Neural crest cell (in vitro differentiated cells): Measurements from ENCODE around the gene PHF21A. TPM values are rescaled to one million over a fixed set of nuclear protein-coding genes. Genes with fewer than 3 reads are reported as not detected.

Experiments used
- DNase-seq: peaks from one replicate; pipeline ENCODE4 v3.0.0; 2021; ENCODE audit warnings: low read depth, mixed read lengths, low spot score
- H3K27ac Mint-ChIP-seq: one replicate; pipeline ENCODE4 v1.8.0; 2021; ENCODE audit warnings: mild to moderate bottlenecking, mixed read lengths; ENCODE audit not compliant: unreplicated experiment
- H3K27me3 Mint-ChIP-seq: 2 replicates; pipeline ENCODE4 v1.8.0; 2021; ENCODE audit warnings: low read depth, mild to moderate bottlenecking, mixed read lengths
- H3K36me3 Mint-ChIP-seq: 2 replicates; pipeline ENCODE4 v1.8.0; 2021; ENCODE audit warnings: low read depth, mild to moderate bottlenecking, mixed read lengths
- H3K4me1 Mint-ChIP-seq: 2 replicates; pipeline ENCODE4 v1.8.0; 2021; ENCODE audit warnings: mixed read lengths
- H3K4me3 Mint-ChIP-seq: one replicate; pipeline ENCODE4 v1.8.0; 2021; ENCODE audit warnings: mild to moderate bottlenecking, mixed read lengths
- H3K9me3 Mint-ChIP-seq: 2 replicates; pipeline ENCODE4 v1.8.0; 2021; ENCODE audit warnings: mixed read lengths
- total RNA-seq: library from RNA; stranded (reverse); gene quantifications from 2 replicates; pipeline ENCODE4 v1.2.1, GENCODE V29; 2021
- TF ChIP-seq, protein P1 (sequence below): fragments of 200-600 bp; sonication (generic); conservative IDR thresholded peaks from 2 replicates; pipeline ENCODE4 v1.5.0; 2021; ENCODE audit warnings: antibody characterized with exemption, mild to moderate bottlenecking

Gene PHF21A
- total RNA-seq, 1 donor from 2014 or later = 56.5 TPM

DNA sequence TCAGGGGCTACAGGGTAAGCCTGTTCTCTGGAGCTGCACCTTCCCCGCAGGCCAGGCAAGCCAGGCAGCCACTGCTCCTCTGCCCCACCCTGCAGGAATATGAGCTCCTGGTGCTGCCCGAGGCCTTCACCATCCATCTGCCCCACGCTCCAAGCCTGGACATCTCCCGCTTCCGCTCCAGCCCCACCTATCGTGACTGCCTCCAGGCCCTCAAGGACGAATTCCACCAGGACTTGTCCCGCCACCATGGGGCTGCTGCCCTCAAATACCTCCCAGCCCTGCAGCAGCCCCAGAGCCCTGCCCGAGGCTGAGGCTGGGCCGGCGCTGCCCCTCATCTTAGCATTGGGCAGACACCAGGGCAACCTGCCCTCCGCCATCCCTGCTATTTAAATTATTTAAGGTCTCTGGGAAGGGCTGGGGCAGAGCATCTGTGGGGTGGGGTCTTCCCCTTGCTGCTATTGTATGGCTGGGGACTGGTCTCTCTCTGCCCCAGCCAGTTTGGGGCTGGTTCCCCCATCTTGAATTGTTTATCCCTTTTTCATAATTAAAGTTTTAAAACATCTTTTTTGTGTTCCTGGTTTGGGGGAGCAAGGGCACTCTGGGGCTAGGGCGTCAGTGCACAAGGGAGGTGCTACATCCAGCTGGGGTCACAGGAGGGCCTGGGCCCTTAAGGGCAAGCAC is 192.6 kb downstream of the PHF21A start:
- H3K27ac Mint-ChIP-seq = no peak overlapping the region

DNA sequence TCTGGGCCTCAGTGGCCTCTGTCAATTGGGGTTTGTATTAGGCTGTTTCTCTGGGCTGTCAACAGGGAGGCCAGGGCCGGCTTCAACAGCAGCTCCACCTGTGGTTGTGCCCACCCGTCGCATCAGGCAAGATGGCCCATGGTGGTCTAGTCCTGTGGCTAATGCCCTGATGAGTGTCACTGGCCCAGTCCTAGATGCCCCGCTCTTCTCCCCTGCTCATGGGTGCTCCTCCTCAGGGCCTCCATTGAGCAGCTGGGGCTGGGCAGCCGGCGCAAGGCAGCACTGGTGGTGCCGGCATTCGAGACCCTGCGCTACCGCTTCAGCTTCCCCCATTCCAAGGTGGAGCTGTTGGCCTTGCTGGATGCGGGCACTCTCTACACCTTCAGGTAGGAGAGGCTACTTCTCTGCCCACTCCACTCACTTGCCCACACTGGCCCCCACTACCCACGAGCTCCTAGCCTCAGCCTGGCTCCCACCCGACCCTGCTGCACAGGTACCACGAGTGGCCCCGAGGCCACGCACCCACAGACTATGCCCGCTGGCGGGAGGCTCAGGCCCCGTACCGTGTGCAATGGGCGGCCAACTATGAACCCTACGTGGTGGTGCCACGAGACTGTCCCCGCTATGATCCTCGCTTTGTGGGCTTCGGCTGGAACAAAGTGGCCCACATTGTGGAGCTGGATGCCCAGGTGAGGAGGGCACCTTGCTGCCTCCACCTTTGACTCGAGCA is 193.4 kb downstream of the PHF21A start:
- peak overlapping the region; percentile 42 for H3K4me3 Mint-ChIP-seq
- H3K9me3 Mint-ChIP-seq = no peaks in the 10 kb centered on the region
- H3K36me3 Mint-ChIP-seq = no peaks in the 10 kb centered on the region
- H3K4me1 Mint-ChIP-seq = peaks cover 6% of the 10 kb centered on the region
- peaks cover 37% of the 10 kb centered on the region for H3K27me3 Mint-ChIP-seq
- no peak for DNase-seq
- H3K27ac Mint-ChIP-seq = no peak overlapping the region
- TF ChIP-seq, protein P1, sequence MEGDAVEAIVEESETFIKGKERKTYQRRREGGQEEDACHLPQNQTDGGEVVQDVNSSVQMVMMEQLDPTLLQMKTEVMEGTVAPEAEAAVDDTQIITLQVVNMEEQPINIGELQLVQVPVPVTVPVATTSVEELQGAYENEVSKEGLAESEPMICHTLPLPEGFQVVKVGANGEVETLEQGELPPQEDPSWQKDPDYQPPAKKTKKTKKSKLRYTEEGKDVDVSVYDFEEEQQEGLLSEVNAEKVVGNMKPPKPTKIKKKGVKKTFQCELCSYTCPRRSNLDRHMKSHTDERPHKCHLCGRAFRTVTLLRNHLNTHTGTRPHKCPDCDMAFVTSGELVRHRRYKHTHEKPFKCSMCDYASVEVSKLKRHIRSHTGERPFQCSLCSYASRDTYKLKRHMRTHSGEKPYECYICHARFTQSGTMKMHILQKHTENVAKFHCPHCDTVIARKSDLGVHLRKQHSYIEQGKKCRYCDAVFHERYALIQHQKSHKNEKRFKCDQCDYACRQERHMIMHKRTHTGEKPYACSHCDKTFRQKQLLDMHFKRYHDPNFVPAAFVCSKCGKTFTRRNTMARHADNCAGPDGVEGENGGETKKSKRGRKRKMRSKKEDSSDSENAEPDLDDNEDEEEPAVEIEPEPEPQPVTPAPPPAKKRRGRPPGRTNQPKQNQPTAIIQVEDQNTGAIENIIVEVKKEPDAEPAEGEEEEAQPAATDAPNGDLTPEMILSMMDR = no peak

More for the DNA sequence above, 192.6 kb downstream of the PHF21A start:
- H3K27me3 Mint-ChIP-seq = peaks cover 31% of the 10 kb centered on the region
- no peaks in the 10 kb centered on the region for H3K36me3 Mint-ChIP-seq
- TF ChIP-seq, protein P1 = no peak
- no peak overlapping the region for H3K4me3 Mint-ChIP-seq
- DNase-seq = no peak
- peaks cover 6% of the 10 kb centered on the region for H3K4me1 Mint-ChIP-seq
- H3K9me3 Mint-ChIP-seq = no peaks in the 10 kb centered on the region

DNA sequence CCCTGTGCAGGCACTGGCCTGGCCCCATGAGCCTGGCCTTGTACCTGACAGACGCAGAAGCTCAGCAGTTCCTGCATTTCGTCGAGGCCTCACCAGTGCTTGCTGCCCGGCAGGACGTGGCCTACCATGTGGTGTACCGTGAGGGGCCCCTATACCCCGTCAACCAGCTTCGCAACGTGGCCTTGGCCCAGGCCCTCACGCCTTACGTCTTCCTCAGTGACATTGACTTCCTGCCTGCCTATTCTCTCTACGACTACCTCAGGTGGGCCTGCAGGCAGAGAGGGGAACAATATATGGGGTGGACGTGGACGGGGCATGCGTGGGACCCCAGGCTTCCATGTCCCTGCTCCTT is 193.9 kb downstream of the PHF21A start:
- TF ChIP-seq, protein P1 = no peak
- no peak overlapping the region for H3K27ac Mint-ChIP-seq
- DNase-seq = no peak
- H3K9me3 Mint-ChIP-seq = no peaks in the 10 kb centered on the region
- H3K36me3 Mint-ChIP-seq = no peaks in the 10 kb centered on the region
- peak overlapping the region; percentile 42 for H3K4me3 Mint-ChIP-seq
- peaks cover 6% of the 10 kb centered on the region for H3K4me1 Mint-ChIP-seq
- peaks cover 37% of the 10 kb centered on the region for H3K27me3 Mint-ChIP-seq

DNA sequence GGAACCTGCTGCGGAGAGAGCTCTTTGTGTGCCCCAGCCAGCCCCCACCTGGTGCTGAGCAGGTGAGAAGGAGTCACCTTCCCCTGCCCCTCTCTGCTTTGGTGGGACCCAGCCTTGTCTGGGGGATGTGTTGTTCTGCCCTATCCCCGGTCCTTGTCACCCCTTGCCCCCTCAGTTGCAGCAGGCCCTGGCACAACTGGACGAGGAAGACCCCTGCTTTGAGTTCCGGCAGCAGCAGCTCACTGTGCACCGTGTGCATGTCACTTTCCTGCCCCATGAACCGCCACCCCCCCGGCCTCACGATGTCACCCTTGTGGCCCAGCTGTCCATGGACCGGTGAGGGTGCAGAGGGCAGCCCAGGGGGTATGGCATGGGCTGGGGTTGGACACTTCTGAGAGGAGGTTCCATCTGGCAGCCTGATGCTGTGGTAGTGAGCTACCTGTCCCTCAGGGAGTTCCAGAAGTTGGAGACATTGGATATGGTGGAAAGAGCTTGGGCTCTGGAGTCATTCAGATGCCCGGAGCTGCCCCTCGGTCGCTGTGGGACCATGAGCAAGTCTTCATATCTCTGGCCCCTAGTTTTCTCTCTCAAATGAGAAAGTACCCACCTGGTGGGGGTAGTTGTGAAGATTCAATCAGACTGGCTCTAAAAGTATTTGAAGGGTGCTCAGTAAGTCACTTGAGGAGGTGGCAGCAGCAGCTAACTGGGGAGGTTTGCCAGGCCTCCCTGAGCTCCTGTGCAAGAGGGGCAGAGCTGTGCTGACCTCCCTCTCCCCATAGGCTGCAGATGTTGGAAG is 194.5 kb downstream of the PHF21A start:
- Mint-ChIP-seq H3K27me3 (peaks cover 38% of the 10 kb centered on the region), H3K9me3 (no peaks in the 10 kb centered on the region), H3K36me3 (no peaks in the 10 kb centered on the region), H3K4me3 (no peak overlapping the region), H3K4me1 (peaks cover 7% of the 10 kb centered on the region), H3K27ac (no peak overlapping the region)
- no peak for DNase-seq
- TF ChIP-seq, protein P1 = no peak

DNA sequence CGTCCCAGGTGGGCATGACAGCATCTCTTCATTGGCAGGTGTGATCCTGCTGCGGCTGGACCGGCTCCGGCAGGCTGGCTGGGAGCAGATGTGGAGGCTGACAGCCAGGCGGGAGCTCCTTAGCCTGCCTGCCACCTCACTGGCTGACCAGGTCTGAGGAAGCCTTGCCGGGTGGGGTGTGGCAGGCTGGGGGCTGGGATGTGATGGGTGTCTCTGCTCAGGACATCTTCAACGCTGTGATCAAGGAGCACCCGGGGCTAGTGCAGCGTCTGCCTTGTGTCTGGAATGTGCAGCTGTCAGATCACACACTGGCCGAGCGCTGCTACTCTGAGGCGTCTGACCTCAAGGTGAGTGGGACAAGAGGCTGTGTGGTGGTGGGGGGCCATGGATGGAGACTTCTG is 195.3 kb downstream of the PHF21A start:
- no peak overlapping the region for H3K27ac Mint-ChIP-seq
- H3K4me3 Mint-ChIP-seq = peak overlapping the region; percentile 47
- H3K36me3 Mint-ChIP-seq = no peaks in the 10 kb centered on the region
- DNase-seq = no peak
- TF ChIP-seq, protein P1 = no peak
- no peaks in the 10 kb centered on the region for H3K9me3 Mint-ChIP-seq
- H3K27me3 Mint-ChIP-seq = peaks cover 46% of the 10 kb centered on the region
- H3K4me1 Mint-ChIP-seq = peaks cover 12% of the 10 kb centered on the region
